NCI-H1930 (cell line): ENCODE data around the gene CDYL.
"Not testable (repeated sequence)": the region's sequence is repeated elsewhere in the genome, so short reads cannot be mapped to it uniquely, and the experiment has no call there.

ENCODE experiments used
- DNase-seq, 2 experiments: peaks; one replicate each; lab custom pipeline; 2025; lab: John Stamatoyannopoulos, UW

Gene CDYL

GRCh38 chr6:5003604-5004372, 227.6 kb downstream of the CDYL start, which contains the start of gene RPP40:
Gene RPP40 (minus strand): TSS chr6:5004037. CDS start chr6:5004002, 35 bp downstream.
- peak; percentile 90 to 94 for DNase-seq

GRCh38 chr6:5004373-5005037, 228.3 kb downstream of the CDYL start:
- no peak for DNase-seq

GRCh38 chr6:5005038-5005433, 228.8 kb downstream of the CDYL start:
- not testable (repeated sequence) for DNase-seq
